ENCODE measurements around the gene PLA2G2A.
"Not testable (repeated sequence)": the region's sequence is repeated elsewhere in the genome, so short reads cannot be mapped to it uniquely, and the experiment has no call there.

Gene PLA2G2A

GRCh38 chr1:19973616-19974015, 5.8 kb downstream of the PLA2G2A start:
- no peak for DNase-seq

- no peak for DNase-seq
These were observed 7.8 kb downstream of the PLA2G2A start for GRCh38 chr1:19971664-19972063.

DNA sequence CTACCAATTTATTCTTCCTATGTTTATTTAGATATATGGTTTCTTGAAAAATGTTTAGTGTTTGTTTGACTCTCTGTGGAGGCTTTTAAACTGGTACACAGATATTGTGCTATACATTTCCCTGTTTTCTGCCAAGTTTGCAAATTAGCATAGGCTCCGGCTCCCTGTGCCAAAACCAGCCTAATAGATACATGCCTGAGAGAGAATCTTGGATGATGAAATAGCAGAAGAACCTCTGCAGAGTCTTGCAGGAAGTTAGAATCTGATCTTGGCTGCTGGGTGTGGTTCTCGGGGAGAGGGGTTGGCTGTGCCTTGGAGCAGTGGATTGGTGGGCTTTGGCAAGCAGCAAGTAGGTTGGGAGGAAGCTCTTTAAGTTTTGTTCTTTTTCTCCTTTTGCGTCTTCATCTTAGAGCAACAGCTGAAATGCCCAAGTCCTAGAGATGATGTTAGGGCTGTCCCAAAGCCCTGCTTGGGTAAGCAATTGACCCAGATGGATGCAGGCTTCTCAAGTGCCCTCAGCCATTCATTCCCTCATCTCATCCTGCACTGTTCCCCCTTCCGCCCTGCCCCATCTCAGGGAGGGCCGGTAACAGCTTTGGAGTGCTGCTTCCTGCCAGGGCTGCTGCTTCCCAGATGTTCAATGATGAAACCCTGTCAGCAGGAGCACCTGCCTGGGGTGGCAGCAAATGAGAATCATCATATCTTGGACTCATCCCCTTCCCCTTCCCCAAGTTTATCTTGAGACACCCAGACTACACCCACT, 9.3 kb downstream of the PLA2G2A start:
- DNase-seq: no peak

GRCh38 chr1:19967808-19968207, 11.6 kb downstream of the PLA2G2A start:
- no peak for DNase-seq

GRCh38 chr1:19964542-19964941, 14.9 kb downstream of the PLA2G2A start:
- no peak for DNase-seq

DNA sequence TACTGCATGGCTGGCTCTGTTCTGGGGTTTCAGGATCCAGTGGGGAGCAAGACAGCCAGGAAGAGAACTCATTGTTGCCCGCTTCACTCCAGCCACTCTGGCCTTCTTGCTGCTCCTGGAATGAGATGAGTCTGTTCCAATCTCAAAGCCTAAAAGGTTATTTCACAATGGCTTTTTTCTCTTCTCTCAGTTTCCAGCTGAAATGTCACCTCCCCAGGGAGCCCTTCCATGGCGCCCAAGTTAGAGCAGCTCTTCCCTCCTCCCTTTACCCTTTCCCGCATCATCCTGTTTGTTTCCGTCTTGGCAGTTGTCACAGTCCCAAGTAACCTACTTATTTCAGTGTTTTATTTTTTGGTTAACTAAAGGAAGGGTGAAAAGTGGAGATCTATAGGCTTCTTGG, 15.8 kb downstream of the PLA2G2A start:
- DNase-seq: no peak

- DNase-seq: no peak
These were observed 18.8 kb downstream of the PLA2G2A start for GRCh38 chr1:19960591-19960990.

- no peak for DNase-seq
These were observed 21.6 kb downstream of the PLA2G2A start for GRCh38 chr1:19957779-19958178.

DNA sequence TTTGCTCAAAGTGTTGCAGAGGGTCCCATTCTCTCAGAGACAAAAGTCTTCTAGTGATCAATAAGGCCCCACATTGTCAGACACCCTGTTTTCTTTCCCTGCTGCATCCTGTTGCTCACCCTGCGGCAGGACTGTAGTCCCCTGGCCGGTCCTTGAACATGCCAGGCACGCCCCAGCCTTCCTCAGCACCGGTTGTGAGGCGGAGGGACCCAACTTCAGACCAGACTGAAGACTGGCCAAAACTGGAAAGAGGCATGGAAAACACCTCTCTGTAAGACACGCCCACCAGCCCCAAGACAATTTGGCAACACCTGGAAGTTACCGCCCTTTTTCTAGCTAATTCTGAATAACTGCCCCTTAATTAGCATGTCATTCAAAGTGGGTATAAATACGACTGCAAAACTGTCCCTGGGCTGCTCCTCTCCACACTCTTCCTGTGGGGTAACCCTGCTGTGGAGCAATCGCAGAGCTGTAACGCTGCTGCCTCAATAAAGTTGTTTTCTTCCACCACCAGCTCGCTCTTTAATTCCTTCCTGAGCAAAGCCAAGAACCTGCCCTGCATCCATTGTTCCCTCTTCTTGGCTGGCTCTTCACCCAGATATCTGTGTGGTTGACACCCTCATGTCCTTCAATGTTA, 23.8 kb downstream of the PLA2G2A start:
- no peak for DNase-seq

GRCh38 chr1:19954059-19954458, 25.4 kb downstream of the PLA2G2A start:
- no peak for DNase-seq

- DNase-seq: no peak
These were observed 30.4 kb downstream of the PLA2G2A start for GRCh38 chr1:19949016-19949415.

- DNase-seq: no peak
These were observed 32.4 kb downstream of the PLA2G2A start for GRCh38 chr1:19946971-19947370.

DNA sequence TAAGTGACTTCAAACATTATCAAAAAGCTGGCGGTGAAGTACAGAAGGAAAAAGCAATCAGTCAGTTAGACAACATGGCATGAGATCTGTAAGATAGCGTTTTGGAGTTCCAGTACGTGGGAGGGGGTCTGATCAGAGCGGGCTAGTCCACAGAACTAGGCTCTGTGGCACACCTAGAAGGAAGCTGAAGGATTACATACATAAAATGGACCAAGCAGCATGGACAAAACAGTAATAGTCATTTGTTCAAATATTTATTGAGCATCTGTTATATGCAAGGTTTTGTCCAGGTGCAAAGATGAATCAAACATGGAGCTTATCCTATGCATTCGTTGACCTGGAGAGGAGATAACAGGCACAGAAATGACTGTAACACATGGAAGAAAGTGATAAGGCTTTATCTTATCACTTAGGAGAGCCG, 33.1 kb downstream of the PLA2G2A start:
- no peak for DNase-seq

- DNase-seq: no peak
These were observed 33.5 kb downstream of the PLA2G2A start for GRCh38 chr1:19945914-19946313.

DNA sequence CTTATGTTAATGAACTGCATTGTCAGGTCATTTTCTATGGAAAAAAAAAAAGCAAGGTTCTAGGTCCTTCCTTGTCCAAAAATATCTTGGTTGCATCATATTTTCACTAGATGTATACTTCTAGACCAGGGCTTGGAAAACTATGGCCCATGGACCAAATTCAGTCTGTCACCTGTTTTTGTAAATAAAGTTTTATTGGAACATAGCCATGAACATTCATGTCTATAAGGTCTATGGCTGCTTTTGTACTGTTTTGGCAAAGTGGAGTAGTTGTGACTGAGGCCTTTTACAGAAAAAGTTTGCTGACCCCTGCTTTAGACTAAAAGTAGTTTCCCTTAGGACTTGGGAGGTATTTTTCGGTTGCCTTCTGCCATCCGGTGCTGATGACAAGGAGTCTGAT, 36.8 kb downstream of the PLA2G2A start:
- no peak for DNase-seq

DNA sequence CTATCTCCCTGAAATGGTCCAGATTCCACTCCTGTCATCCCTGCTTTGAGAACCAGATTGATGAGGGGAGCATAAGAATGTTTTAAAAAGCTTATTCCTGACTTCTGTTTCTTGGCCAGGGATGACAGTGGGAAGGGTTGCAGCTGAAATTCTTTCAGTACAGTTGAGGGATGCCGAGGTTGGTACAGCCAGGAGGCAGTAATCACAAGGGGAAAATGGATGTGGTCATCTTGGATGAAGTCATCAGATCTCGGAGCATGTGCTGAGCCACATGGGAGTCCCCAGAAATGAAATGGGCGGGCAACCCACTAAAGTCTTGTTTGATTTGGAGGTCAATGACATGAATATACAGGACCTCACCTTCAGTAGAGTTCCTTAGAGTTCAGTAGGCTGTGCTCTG, 37.3 kb downstream of the PLA2G2A start:
- DNase-seq: no peak

DNA sequence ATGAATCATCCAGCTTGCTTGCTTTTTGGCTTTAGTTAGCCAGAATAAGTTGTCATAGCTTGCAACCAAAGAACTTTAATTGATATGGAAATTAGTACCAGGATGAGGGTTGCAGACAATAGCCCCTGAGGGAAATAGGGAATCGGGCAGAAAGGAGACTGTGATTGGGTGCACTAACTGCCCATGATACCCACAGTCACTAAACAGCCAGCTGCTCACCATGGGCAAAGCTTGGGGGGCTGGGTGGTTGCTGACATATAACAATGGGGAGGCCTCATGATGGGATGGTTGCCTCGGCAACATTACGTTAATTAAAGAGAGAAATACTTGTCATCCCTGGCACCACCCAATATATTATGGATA, 38.2 kb downstream of the PLA2G2A start:
- no peak for DNase-seq

- DNase-seq: no peak
These were observed 38.8 kb downstream of the PLA2G2A start for GRCh38 chr1:19940486-19941205.

GRCh38 chr1:19938472-19938871, 40.9 kb downstream of the PLA2G2A start:
- DNase-seq: no peak

DNA sequence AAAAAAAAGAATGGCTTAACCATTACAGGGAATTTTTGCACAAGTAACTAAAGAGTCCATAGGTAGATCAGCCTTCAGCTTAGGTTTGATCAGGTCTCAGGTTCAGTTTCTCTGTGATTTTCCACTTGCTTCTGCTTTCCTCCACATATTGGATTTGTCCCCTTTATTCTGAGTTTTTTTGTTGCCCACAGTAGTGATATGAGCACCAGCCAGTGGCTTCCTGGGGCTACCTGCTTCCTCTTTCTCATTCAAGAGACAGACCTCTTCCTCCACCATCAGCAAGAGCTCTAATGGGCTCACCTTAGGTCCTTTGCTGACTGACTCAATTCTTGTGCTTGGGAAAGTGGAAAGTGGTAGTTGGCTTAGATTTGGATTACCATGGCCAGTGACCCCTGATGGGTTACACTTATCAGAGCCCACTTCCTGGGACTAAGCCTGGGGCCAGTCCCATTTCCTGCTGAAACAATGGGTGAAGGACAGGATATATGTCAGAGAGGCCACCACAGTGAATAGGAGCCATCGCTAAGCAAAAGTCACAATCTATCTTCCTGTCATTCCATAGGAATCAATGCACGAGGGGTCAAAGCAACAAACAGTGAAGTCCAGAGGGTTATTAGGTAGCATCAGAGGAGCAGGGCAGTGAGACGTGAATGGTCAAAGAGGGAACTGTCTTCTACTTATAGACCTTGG, 43.2 kb downstream of the PLA2G2A start:
- no peak for DNase-seq

DNA sequence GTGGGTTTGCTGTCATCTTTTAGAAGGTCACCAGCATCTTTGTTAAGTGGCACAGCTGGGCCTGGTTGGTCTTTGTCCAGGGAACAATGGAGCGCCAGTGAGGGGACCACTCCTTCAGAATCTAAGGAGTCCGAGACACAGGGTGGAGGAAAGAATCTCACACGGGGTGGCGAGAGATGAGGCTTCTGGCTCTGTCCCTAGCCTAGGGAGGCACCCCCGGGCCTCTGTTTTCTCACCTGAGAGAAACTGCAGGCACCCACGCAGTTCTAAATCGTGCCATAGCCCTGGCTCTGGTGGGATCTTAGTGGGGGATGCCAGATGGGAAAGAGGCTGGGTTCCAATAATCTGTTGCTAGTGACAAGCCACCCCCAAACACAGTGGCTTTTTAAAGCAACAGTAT, 45.1 kb downstream of the PLA2G2A start:
- no peak for DNase-seq

GRCh38 chr1:19932866-19933265, 46.6 kb downstream of the PLA2G2A start:
- no peak for DNase-seq

GRCh38 chr1:19927130-19927421, 52.3 kb downstream of the PLA2G2A start:
- not testable (repeated sequence) for DNase-seq

Data from hematopoietic multipotent progenitor cell treated with erythropoietin and hydrocortisone succinate and interleukin-3 and kit ligand, for 8 days (in vitro differentiated cells).